GM15510 (cell line): Measurements from ENCODE around the gene LRRC47.

Source experiments
- POLR2A ChIP-seq: IDR thresholded peaks from 3 replicates; pipeline ENCODE4 v1.6.1; 2011; ENCODE audit warnings: borderline replicate concordance; ENCODE audit not compliant: insufficient read length; ENCODE audit errors: extremely low read depth

LRRC47 gene

GRCh38 chr1:3783651-3784474 is 12.4 kb downstream of the LRRC47 start:
- TF ChIP-seq POLR2A = no peak

GRCh38 chr1:3780901-3781300 is 15.4 kb downstream of the LRRC47 start:
- TF ChIP-seq POLR2A = no peak

GRCh38 chr1:3779912-3780416 is 16.3 kb downstream of the LRRC47 start:
- TF ChIP-seq POLR2A = no peak

- TF ChIP-seq POLR2A = no peak
These were observed 16.9 kb downstream of the LRRC47 start for GRCh38 chr1:3779265-3779911.

GRCh38 chr1:3778590-3779264 is 17.6 kb downstream of the LRRC47 start:
- TF ChIP-seq POLR2A = no peak

GRCh38 chr1:3777647-3778589 is 18.4 kb downstream of the LRRC47 start:
- TF ChIP-seq POLR2A = no peak

GRCh38 chr1:3777078-3777547 is 19.2 kb downstream of the LRRC47 start:
- TF ChIP-seq POLR2A = no peak

GRCh38 chr1:3776231-3776961 is 19.9 kb downstream of the LRRC47 start:
- TF ChIP-seq POLR2A = no peak

GRCh38 chr1:3775490-3776230 is 20.6 kb downstream of the LRRC47 start:
- TF ChIP-seq POLR2A = no peak

- TF ChIP-seq POLR2A = no peak
These were observed 21.3 kb downstream of the LRRC47 start for GRCh38 chr1:3774946-3775489.

- no peak for TF ChIP-seq POLR2A
These were observed 21.9 kb downstream of the LRRC47 start for GRCh38 chr1:3774276-3774945.
